ENCODE measurements around the gene KRTAP1-1.
"Not testable (repeated sequence)": the region's sequence is repeated elsewhere in the genome, so short reads cannot be mapped to it uniquely, and the experiment has no call there.

KRTAP1-1 gene

DNA sequence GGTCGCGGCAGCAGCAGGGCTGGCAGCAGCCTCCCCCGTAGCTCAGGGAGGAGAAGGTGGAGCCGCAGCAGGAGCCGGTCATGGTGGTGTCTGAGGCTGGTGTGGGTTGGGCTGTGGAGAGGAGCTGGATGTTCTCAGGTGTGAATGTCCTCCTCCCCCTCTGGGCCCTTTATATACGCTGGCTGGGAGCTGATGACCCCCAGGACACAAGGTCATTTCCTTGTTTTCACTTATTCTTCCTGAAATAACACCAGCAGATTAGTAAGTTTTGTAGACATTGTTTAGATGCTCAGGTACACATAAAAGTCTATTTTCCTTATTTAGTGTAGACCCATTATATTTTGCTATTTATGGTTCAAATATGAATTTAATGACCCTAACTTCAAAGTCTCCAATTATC, 13.9 kb upstream of the KRTAP1-1 start, which contains the start of gene KRTAP2-2:
KRTAP2-2 (minus strand) TSS at position 101 of the 400 bp plus-strand sequence; CDS start at position 82, 19 bp downstream.
- not testable (repeated sequence) for DNase-seq (ENCODE audit: low read depth)

DNA sequence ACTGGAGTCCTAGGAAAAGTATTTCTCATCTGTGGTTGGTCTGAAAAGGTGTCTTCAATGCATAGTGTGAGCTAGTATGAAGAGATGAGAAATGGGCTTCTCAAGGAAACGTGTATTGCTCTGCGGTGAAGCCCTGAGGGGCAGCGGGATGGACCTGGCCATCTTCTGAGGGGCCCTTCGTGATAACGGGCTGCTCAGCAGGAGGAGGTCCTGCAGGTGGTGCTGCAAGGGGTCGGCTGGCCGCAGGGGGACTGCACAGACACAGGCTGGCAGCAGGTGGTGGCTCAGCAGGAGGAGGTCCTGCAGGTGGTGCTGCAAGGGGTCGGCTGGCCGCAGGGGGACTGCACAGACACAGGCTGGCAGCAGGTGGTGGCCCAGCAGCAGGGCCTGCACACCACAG, 13.3 kb upstream of the KRTAP1-1 start:
- not testable (repeated sequence) for DNase-seq (ENCODE audit: low read depth)

DNA sequence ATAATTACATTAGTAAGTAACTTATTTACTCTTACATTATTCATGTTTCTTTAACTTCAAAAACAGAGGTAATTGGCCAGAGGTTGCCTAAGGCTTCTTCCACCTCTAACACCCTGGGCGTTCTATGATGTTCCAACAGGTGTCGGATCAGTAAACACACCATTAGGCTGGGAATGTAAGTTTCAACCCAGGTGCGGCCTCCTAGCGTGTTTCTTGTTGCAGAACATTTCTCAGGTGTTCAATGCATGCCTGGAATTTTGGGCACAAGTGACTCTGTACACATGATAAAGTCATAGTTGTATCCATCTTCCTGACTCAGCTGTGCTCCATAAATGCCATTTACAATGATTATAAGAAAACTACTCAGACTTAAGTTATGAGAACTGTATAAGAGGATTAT, 12.8 kb upstream of the KRTAP1-1 start:
- no peak for DNase-seq (ENCODE audit: low read depth)

DNA sequence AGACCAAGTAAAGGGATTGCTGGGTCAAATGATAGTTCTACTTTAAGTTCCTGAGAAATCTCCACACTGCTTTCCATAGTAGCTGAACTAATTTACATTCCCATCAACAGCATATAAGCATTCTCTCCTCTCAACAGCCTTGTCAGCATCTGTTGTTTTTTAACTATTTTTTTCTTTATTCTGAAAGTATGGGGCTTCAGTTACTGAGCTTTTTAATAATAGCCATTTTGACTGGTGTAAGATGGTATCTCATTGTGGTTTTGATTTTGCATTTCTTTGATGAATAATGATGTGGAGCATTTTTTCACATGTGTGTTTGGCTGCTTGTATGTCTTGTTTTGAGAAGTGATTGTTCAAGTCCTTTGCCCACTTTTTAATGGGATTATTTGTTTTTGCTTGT, 11.3 kb upstream of the KRTAP1-1 start:
- DNase-seq (ENCODE audit: low read depth) = no peak

DNA sequence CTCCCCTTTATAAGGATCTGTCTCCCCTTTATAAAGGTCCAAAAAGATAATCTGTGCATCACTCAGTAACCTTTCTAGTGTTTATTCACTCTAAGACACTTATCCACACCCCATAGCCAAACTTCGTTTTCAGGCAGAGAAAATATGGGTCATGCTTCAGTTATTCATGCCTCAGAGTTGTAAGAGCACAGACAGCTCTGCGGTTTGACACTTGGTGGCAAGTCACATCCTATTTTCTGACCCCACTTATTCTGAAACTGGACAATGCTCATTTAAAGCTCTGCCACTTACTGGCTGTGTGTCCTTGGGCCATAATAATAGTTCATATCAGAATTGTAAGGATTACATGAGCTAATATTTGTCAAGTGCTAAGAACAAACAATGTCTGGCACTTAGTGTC, 7.9 kb upstream of the KRTAP1-1 start:
- no peak for DNase-seq (ENCODE audit: low read depth)

DNA sequence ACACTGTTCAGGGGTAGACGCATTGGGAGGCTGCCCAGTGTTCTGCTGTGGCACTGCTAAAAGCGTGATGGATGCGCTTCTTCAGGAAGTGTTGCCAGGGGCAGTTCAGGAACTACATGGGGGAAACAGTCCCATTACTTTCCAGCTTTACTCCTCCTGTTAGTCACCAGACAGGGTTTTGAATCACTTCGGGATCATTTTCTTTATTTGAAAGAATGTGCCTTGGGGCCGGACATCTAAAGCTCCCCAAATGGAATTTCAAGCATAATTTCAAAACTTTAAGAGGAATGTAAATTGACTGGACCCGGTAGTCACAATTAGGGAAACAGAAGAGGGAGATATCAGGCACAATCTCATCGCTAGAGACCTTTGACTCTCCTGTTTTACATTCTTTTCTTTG, 7.2 kb upstream of the KRTAP1-1 start:
- DNase-seq (ENCODE audit: low read depth) = no peak

DNA sequence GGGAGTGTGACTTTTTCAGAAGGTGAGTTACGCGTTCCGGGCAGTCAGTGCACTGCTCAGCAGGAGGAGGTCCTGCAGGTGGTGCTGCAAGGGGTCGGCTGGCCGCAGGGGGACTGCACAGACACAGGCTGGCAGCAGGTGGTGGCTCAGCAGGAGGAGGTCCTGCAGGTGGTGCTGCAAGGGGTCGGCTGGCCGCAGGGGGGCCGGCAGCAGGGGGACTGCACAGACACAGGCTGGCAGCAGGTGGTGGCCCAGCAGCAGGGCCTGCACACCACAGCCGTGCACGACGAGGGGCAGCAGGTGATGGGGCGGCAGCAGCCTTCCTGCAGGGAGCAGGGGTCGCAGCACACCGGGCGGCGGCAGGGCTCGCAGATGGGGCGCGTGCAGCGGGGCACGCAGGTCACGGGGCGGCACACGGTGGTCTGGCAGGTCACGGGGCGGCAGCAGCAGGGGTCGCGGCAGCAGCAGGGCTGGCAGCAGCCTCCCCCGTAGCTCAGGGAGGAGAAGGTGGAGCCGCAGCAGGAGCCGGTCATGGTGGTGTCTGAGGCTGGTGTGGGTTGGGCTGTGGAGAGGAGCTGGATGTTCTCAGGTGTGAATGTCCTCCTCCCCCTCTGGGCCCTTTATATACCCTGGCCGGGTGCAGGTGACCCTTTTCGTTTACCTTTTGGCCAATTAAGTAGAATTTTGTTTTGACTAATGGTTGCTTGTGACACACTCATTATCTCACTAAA, 5.7 kb upstream of the KRTAP1-1 start, which contains the start of gene KRTAP2-1:
KRTAP2-1 (minus strand) TSS at position 582 of the 731 bp plus-strand sequence; CDS start at position 533, 49 bp downstream.
- DNase-seq (ENCODE audit: low read depth) = not testable (repeated sequence)

DNA sequence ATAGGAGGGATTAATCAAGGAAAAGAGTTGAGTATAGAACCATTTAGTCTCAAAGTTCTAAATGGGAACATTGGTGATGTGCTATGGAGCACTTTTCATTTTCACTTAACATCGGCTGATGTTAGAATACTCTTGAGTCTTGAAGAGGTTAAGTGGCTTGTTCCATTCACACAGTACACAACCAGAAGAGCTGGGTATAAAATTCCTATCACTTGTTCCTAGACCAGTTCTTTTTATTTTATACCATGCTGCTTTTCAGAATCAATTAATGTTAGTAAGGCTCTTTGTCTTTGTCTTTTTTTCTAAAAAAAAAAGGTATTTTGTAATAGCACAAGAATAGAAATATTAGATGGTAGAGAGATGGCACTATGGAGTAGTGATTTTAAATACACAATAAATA, 1.7 kb upstream of the KRTAP1-1 start:
- no peak for DNase-seq (ENCODE audit: low read depth)

DNA sequence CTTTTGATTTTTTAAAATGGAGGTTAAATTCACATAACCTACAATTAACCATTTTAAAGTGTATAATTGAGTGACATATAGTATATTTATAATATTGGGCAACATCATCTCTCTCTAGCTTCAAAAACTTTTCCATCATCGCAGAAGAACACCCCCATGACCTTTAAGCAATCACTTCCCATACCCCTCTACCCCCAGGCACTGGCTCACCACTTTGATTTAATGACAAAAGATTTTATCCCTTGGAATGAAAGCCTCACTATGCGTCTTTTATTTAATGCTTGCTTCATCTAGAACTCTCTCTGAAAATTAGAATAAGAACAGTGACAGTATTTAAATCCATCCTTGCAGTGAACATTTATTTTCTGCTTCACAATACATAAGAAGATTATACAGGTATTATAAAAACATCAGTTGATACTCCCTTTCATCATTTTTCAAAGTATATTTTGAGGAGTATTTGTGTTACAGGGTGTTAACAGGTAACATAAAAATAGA, 3.3 kb downstream of the KRTAP1-1 start:
- DNase-seq (ENCODE audit: low read depth) = no peak

DNA sequence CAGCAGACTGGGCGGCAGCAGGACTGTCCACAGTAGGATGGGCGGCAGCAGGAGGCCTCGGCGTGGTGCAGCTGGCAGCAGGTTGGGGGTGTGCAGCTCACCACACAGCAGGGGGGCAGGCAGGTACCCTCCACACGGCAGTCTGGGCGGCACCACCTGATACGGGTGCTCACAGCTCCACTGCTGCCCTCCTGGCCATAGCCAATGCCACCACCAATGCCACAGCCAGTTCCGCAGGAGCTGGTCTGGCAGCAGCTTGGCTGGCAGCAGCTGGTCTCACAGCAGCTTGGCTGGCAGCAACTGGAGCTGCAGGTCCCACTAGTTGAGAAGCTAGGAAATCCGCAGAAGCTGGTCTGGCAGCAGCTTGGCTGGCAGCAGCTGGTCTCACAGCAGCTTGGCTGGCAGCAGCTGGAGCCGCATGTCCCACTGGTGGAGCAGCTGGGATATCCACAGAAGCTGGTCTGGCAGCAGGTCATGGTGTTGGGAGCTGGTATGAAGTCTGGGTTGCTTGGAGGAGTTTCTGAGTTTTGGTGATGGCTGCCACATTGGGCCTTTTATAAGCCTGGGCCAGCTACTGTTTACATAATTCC, 6.8 kb downstream of the KRTAP1-1 start, which contains the start of gene KRTAP1-3:
KRTAP1-3 (minus strand) TSS at position 529 of the 590 bp plus-strand sequence; CDS start at position 476, 53 bp downstream.
- DNase-seq (ENCODE audit: low read depth) = not testable (repeated sequence)

DNA sequence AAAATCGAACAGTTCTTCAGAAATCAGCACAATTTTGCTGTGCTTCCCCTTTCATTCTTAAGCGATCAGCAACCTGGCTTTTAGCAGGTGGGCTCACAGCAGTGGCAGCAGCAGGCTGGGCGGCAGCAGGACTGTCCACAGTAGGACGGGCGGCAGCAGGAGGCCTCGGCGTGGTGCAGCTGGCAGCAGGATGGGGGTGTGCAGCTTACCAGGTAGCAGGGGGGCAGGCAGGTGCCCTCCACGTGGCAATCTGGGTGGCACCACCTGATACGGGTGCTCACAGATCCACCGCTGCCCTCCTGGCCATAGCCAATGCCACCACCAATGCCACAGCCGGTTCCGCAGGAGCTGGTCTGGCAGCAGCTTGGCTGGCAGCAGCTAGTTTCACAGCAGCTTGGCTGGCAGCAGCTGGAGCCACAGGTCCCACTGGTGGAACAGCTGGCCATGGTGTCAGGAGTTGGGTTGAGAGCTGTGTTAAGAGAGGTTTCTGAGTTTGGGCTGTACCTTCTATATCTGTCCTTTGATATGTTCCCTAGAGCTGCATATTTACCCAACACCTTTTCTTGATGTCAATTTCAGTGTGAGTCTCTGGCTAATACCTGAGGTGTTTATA, 11.5 kb downstream of the KRTAP1-1 start, which contains the start of gene KRTAP1-4:
KRTAP1-4 (minus strand) TSS at position 563 of the 613 bp plus-strand sequence; CDS start at position 446, 117 bp downstream.
- DNase-seq (ENCODE audit: low read depth) = no peak

DNA sequence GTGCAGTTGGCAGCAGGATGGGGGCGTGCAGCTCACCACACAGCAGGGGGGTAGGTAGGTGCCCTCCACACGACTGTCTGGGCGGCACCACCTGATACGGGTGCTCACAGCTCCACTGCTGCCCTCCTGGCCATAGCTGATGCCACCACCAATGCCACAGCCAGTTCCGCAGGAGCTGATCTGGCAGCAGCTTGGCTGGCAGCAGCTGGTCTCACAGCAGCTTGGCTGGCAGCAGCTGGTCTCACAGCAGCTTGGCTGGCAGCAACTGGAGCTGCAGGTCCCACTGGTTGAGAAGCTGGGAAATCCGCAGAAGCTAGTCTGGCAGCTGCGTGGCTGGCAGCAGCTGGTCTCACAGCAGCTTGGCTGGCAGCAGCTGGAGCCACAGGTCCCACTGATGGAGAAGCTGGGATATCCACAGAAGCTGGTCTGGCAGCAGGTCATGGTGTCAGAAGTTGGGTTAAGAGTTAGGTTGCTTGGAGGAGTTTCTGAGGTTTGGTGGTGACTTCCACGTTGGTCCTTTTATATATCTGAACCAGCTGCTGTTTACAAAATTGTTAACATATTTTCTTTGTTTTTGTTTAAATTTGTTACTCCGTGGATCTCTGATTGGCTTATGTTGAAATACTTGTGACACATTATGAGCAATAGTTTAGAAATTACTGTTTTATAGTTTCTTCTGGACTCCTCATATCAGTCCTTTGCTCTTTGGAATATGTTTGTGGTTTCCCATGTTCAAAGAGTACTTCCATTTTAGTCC, 14.4 kb downstream of the KRTAP1-1 start, which contains the start of gene KRTAP1-5:
KRTAP1-5 (minus strand) TSS at position 494 of the 757 bp plus-strand sequence; CDS start at position 441, 53 bp downstream.
- DNase-seq (ENCODE audit: low read depth) = no peak

DNA sequence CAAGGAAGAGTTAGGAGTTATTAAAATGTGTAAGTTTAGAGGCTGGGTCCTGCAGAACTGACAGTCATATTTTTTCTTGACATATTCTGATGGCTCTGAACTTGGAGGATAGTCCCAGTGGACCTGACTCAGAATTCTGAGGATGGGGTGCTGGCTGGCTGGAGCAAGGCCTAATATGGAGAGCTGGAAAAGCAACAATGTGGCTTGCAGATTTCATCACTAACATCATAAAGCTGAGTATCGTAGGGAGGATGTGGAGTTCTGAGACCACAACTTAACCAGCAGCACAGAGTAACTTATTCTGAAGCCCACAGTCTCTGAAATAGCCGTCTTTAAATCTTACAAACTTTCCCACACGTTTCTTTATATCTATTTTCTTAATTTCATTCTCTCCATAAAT, 16.6 kb downstream of the KRTAP1-1 start:
- no peak for DNase-seq (ENCODE audit: low read depth)

DNA sequence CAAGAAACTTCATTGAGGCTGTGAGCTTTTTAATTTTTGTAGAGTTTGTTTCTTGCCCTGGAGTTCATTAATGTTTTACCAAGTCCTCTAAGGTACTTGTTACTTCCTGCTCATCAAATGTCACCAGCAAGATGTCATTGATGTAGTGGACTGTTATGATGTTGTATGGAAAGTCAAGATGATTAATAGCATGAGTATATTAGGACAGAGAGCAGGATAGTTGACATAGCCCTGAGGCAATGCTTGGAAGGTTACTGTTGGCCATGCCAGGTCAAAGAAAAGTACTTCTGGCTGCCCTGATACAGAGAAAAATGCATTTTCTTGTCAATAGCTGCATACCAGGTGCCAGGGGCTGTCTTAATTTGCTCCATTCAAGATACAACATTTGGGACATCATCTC, 20.9 kb downstream of the KRTAP1-1 start:
- DNase-seq (ENCODE audit: low read depth) = no peak

DNA sequence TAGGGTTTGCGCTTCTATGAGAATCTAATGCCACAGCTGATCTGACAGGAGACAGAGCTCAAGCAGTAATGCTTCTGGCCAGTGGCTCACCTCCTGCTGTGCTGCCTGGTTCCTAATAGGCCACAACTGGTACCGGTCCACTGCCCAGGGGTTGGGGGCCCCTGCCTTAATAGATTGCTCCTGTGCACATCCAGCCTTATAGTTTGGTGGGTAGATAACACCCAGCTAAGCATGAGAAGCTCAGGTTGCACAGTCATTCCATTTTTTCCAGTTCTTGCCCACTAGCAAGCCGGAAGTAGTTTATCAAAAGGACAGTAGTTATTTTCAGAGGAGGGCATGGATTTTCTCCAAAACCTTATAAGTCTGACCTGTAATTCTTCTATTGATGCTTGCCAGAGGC, 21.8 kb downstream of the KRTAP1-1 start:
- DNase-seq (ENCODE audit: low read depth) = no peak

DNA sequence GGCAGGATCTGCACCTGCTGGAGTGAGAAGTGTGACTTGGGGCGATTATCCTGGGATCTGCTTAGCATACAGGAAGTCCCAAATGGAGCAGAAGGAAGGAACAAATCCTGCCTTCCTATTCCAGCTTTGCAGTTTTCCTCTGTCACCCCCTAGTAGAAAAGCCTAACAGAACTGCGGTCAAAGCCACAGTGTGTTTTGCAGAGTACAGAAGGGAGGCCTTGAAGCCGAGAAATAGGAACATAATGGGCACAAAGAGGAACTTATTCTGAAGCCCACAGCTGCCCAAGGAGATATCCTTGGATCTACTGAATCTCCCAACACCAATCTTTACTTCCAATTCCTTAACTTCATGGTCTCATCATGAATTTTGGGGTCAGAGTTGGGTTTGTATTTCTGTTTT, 22.7 kb downstream of the KRTAP1-1 start:
- DNase-seq (ENCODE audit: low read depth) = no peak

DNA sequence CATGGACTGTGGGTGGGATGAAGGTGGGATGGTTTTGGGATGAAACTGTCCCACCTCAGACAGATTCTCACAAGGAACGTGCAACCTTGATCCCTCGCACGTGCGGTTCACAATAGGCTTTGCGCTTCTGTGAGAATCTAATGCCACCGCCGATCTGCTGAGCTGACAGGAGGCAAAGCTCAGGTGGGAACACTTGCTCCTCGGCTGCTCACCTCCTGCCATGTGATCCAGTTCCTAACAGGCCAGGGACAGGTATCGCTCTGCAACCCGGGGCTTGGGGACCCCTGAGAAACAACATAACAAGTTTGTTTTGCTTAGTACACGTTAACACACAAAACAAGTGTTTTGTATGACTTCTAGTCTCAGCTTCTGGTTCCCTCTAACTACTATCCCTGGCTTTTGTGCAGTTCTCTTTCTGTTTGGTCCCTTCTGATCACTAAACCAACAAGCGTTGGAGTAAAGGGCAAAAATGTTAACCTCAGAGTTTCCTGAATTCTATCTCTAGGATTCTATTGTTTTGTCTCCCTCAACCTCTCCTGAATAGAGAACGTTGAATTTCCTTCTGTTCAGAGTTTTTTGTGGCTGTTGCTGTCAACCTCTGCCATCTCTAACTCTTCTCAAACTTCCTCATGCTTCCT, 24.6 kb downstream of the KRTAP1-1 start:
- no peak for DNase-seq (ENCODE audit: low read depth)

DNA sequence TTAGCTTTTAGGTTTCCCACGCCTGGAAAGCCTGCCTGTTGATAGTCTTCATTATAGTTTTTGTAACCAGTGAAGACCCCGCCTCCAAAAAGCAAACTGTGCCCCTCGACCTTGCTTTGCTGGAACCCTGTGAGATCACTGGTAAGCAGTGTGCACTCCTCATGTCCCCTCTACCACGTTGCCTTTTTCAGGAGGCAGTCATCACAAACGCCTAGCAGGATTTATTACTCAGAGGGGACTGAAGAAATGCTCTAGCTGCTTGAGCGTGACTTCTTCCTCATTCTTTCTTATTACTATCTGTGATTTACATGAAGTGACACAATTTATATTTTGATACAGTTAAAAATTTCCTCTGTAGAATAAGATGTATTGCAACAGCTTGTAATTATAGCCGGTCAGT, 25.8 kb downstream of the KRTAP1-1 start:
- no peak for DNase-seq (ENCODE audit: low read depth)

DNA sequence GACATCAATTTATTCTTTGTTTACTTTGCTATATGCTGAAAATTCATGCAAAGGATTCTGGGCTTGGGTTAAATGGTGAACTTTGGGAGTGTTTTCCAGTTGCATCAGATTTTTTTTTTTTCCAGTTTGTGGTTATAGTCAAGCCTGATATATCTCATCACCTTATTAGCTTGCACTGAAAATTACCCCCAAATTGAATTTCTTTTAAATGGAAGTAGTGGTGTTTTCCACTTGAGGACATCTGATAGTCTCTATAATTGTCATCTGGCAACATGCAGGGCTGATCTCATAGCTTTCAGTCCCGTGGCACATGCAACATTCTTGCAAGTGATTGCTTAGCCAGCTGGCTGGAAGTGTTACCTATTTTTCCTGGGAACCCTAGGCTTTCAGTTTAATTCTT, 27.6 kb downstream of the KRTAP1-1 start:
- DNase-seq (ENCODE audit: low read depth) = no peak

DNA sequence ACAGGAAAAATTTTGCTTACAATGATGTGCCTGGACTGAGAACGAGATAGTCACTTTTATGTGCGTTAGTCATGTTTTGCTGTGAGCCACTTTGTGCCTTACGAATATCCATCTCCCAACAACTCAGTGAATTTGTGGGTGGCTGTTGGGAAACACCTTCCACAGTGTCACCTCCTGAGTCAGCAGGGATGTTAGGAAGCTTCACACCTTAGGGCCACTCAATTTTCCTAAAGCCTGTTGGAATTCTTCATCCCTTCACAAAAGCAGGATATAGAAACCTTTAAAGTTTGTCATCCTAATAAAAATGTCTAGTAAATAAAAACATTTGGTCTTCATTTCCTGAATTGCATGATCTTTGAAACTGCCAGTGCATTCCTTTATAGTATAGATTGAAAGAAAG, 28.1 kb downstream of the KRTAP1-1 start:
- no peak for DNase-seq (ENCODE audit: low read depth)
